T-cell (primary cell): ENCODE results near the gene CHTF18. TPM values are rescaled to one million over a fixed set of nuclear protein-coding genes. Genes with fewer than 3 reads are reported as not detected.

Experiments
- ATAC-seq, 4 experiments: fragments of 200-7000 bp in 3 of 4; fragments of 150-1000 bp in 1 of 4; cut with Tn5 transposase; replicated peaks in 1 of 4; 1 replicate in 3 of 4; 2 replicates in 1 of 4; pipeline ENCODE4 v1.10.0; 2021; ENCODE audit warnings: moderate library complexity in 3 of 4, mild to moderate bottlenecking in 2 of 4, moderate number of reproducible peaks in 1 of 4
- CTCF ChIA-PET, 2 donors: fragments of 300-600 bp; sonication (Branson Sonifier 250); formaldehyde crosslinking; loops; one replicate each; lab custom pipeline; 2022; ENCODE audit warnings: antibody characterized with exemption in 2 of 2; lab: Charles Lee
- POLR2A ChIA-PET, 2 donors: fragments of 300-600 bp; sonication (Branson Sonifier 250); formaldehyde crosslinking; loops; one replicate each; lab custom pipeline; 2022; ENCODE audit warnings: antibody characterized with exemption in 2 of 2; lab: Charles Lee
- DNase-seq, 35 experiments: peaks; one replicate each; pipeline versions ENCODE4 v3.0.0 to v3.0.0-alpha.2; 2013 to 2023
- H3K27ac ChIP-seq: one replicate; pipeline ENCODE4 v1.5.1; 2013; ENCODE audit warnings: low read length
- H3K27me3 ChIP-seq, 2 experiments: replicated peaks in 1 of 2; 1 replicate in 1 of 2; 2 replicates in 1 of 2; pipeline versions ENCODE4 v1.6.1 to v1.7.0; 2013; ENCODE audit warnings: low read length in 1 of 2, mixed read lengths in 1 of 2; ENCODE audit not compliant: control insufficient read depth in 2 of 2, insufficient read depth in 2 of 2; ENCODE audit errors: extremely low read depth in 1 of 2
- H3K36me3 ChIP-seq, 2 donors: 1 replicate in 1 of 2; 2 replicates in 1 of 2; pipeline versions ENCODE4 v1.6.1 to v1.7.0; 2013; ENCODE audit warnings: low read length in 1 of 2; ENCODE audit not compliant: control insufficient read depth in 2 of 2, insufficient read depth in 1 of 2; ENCODE audit errors: extremely low read depth in 1 of 2
- H3K4me1 ChIP-seq, 2 experiments: 1 replicate in 1 of 2; 2 replicates in 1 of 2; pipeline versions ENCODE4 v1.6.1 to v1.7.0; 2013; ENCODE audit warnings: low read length in 2 of 2, mixed read lengths in 1 of 2; ENCODE audit not compliant: insufficient read depth in 2 of 2, control insufficient read depth in 1 of 2; ENCODE audit errors: extremely low read depth in 1 of 2
- H3K4me3 ChIP-seq, 2 donors: 1 replicate in 1 of 2; 2 replicates in 1 of 2; pipeline versions ENCODE4 v1.5.1 to v1.7.0; 2013; ENCODE audit warnings: mild to moderate bottlenecking in 2 of 2, low read length in 1 of 2, moderate library complexity in 1 of 2; ENCODE audit not compliant: control insufficient read depth in 1 of 2; ENCODE audit errors: extremely low read depth in 1 of 2
- H3K9me3 ChIP-seq: 2 replicates; pipeline ENCODE4 v1.7.0; 2013
- H3K27ac Mint-ChIP-seq, 2 donors: one replicate each; pipeline ENCODE4 v1.8.0; 2020 to 2021; ENCODE audit warnings: mild to moderate bottlenecking in 2 of 2, mixed read lengths in 2 of 2
- H3K27me3 Mint-ChIP-seq, 2 donors: one replicate each; pipeline ENCODE4 v1.8.0; 2021 to 2022; ENCODE audit warnings: mixed read lengths in 2 of 2
- H3K36me3 Mint-ChIP-seq: one replicate; pipeline ENCODE4 v1.8.0; 2021; ENCODE audit warnings: mixed read lengths
- H3K4me1 Mint-ChIP-seq, 3 donors: one replicate each; pipeline ENCODE4 v1.8.0; 2020 to 2022; ENCODE audit warnings: mixed read lengths in 3 of 3, mild to moderate bottlenecking in 1 of 3
- H3K4me3 Mint-ChIP-seq, 3 donors: one replicate each; pipeline ENCODE4 v1.8.0; 2020 to 2022; ENCODE audit warnings: mild to moderate bottlenecking in 3 of 3, mixed read lengths in 3 of 3, moderate library complexity in 3 of 3
- H3K9me3 Mint-ChIP-seq, 3 donors: one replicate each; pipeline ENCODE4 v1.8.0; 2020 to 2022; ENCODE audit warnings: mixed read lengths in 3 of 3
- WGBS: methylation state at CpG from one replicate; pipeline ENCODE4 v1.1.5; 2013; ENCODE audit warnings: missing lambda C conversion rate; ENCODE audit not compliant: insufficient coverage; 5-methylcytosine and 5-hydroxymethylcytosine counted together
- total RNA-seq, 35 experiments: library from RNA in 6 of 35; stranded (reverse) in 6 of 35; fragments of 120-200 nt in 1 of 35; gene quantifications; one replicate each; pipeline versions ENCODE4 v1.2.1 to v1.2.4 and lab custom pipeline; 2013 to 2026

CHTF18 gene
- total RNA-seq, 5 donors from 2014 or later (not counting 1 experiment from before 2014, with no cell fraction given) = 29.6 to 73.2 (median 49.5) TPM

DNA sequence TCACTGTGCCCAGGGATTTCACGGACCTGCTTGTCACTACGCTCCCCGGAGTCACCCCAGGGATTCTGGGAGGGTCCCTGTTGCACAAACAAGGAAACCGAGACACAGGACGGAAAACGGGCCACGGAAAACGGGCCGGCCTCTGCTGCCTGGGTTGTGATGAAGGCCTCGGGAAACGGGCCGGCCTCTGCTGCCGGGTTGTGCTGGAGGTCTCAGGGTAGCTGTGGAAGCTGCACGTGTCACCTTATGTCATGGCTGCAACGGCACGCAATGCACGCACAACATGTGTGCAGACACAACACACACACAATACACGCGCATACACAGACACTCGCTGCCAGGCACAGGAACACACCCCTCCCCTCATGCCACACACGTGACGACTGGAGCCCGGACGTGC lies 39.1 kb downstream of the CHTF18 start:
- no peaks in the 10 kb centered on the region for H3K9me3 ChIP-seq
- Mint-ChIP-seq H3K36me3 (no peaks in the 10 kb centered on the region), H3K27me3 (peaks cover 0 to 31% of the 10 kb centered on the region in 2 donors), H3K27ac (no peak overlapping the region), H3K4me3 (no peak overlapping the region), H3K9me3 (no peaks in the 10 kb centered on the region), H3K4me1 (no peaks in the 10 kb centered on the region)
- H3K27ac ChIP-seq = no peak overlapping the region
- POLR2A ChIA-PET = no interaction called here
- peaks cover 0 to 73% of the 10 kb centered on the region in 2 experiments for H3K27me3 ChIP-seq
- no peaks in the 10 kb centered on the region for H3K36me3 ChIP-seq
- H3K4me1 ChIP-seq = no peaks in the 10 kb centered on the region
- H3K4me3 ChIP-seq = no peak overlapping the region
- WGBS = 92% methylated on average over 23 of the region's 24 CpGs
- ATAC-seq (no peak), DNase-seq (no peak)
- CTCF ChIA-PET = no interaction called here

DNA sequence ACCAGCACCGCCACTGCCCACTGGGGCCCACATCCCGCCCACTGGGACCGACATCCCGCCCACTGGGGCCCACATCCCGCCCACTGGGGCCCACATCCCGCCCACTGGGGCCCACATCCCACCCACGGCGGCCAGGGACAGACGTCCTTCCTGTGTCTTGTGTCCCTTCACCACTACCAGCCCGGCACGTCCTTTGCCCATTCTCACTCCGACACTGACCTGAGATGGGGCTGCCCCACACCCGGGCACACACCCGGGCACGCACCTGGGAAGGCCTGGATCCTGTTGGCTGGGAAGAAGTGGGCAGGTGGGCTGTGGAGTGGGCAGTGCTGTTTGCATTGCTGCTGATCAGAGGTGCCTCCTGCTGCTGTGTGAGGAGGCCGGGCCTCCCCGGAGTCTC lies 40.5 kb downstream of the CHTF18 start:
- Mint-ChIP-seq H3K36me3 (no peaks in the 10 kb centered on the region), H3K4me3 (no peak overlapping the region), H3K27ac (no peak overlapping the region), H3K9me3 (no peaks in the 10 kb centered on the region), H3K4me1 (no peaks in the 10 kb centered on the region), H3K27me3 (peaks cover 0 to 27% of the 10 kb centered on the region in 2 donors)
- H3K9me3 ChIP-seq = no peaks in the 10 kb centered on the region
- DNase-seq = no peak
- ChIA-PET POLR2A (no interaction called here), CTCF (no interaction called here)
- H3K27ac ChIP-seq = no peak overlapping the region
- H3K4me3 ChIP-seq = no peak overlapping the region
- WGBS = 82% methylated on average over 9 of the region's 17 CpGs
- no peaks in the 10 kb centered on the region for H3K4me1 ChIP-seq
- H3K36me3 ChIP-seq = no peaks in the 10 kb centered on the region
- H3K27me3 ChIP-seq = peaks cover 0 to 61% of the 10 kb centered on the region in 2 experiments
- ATAC-seq = no peak

- no peak overlapping the region for H3K27ac Mint-ChIP-seq
- H3K4me1 Mint-ChIP-seq = no peaks in the 10 kb centered on the region
- Histone ChIP-seq H3K36me3 (no peaks in the 10 kb centered on the region), H3K27ac (no peak overlapping the region), H3K4me1 (no peaks in the 10 kb centered on the region), H3K9me3 (no peaks in the 10 kb centered on the region), H3K27me3 (peaks cover 0 to 47% of the 10 kb centered on the region in 2 experiments), H3K4me3 (no peak overlapping the region)
- no peak for ATAC-seq
- H3K9me3 Mint-ChIP-seq = no peaks in the 10 kb centered on the region
- no peak for DNase-seq
- H3K4me3 Mint-ChIP-seq = no peak overlapping the region
- no peaks in the 10 kb centered on the region for H3K36me3 Mint-ChIP-seq
- peaks cover 0 to 27% of the 10 kb centered on the region in 2 donors for H3K27me3 Mint-ChIP-seq
- ChIA-PET CTCF (no interaction called here), POLR2A (no interaction called here)
- WGBS = 82% methylated on average over 42 of the region's 43 CpGs
Observed at GRCh38 chr16:830107-830870, 41.9 kb downstream of the CHTF18 start.

DNA sequence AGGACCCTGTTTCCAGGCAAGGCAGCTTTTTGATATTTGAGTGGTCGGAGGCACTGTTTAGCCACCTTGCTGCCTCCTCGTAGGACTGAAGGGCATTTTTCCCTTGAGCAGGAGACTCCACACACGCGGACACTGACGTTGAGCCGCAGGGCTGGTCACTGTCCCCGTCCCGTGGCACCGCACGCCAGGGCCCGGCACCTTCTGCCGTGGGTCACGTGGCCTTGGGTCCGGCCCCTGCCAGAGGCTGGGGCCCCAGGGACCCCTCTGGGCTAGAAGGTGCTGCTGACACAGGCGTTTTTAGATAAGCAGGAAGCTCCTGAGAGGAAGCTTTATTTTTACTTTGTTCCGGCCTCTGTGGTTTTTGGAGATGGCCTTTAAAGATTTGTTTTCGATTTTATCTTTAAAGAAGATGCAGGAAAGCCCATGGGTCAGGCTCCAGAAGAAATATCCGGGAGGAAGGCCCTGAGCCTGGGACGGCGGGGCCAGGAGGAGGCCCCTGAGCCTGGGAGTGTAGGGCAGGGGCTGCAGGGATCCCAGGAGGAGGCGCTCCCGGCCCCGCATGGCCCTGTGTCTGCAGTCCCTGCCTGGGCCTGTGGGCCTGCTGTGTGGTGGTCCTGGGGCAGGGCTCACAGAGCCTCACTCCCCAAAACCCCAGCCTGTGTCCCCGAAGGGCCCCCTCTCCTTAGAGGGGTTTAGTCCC lies 42.6 kb downstream of the CHTF18 start:
- POLR2A ChIA-PET = no interaction called here
- Histone ChIP-seq H3K36me3 (no peaks in the 10 kb centered on the region), H3K27me3 (peaks cover 0 to 44% of the 10 kb centered on the region in 2 experiments), H3K9me3 (no peaks in the 10 kb centered on the region), H3K4me3 (no peak overlapping the region), H3K27ac (no peak overlapping the region), H3K4me1 (no peaks in the 10 kb centered on the region)
- Mint-ChIP-seq H3K27ac (no peak overlapping the region), H3K4me1 (no peaks in the 10 kb centered on the region), H3K4me3 (no peak overlapping the region), H3K9me3 (no peaks in the 10 kb centered on the region), H3K27me3 (peaks cover 0 to 21% of the 10 kb centered on the region in 2 donors), H3K36me3 (no peaks in the 10 kb centered on the region)
- CTCF ChIA-PET = no interaction called here
- DNase-seq (no peak), ATAC-seq (no peak)
- WGBS = 19% methylated on average over 18 of the region's 24 CpGs

GRCh38 chr16:831571-832413 lies 43.4 kb downstream of the CHTF18 start:
- no peak overlapping the region for H3K4me3 ChIP-seq
- H3K27ac ChIP-seq = no peak overlapping the region
- no peaks in the 10 kb centered on the region for H3K4me1 ChIP-seq
- Mint-ChIP-seq H3K4me1 (no peaks in the 10 kb centered on the region), H3K4me3 (no peak overlapping the region), H3K36me3 (no peaks in the 10 kb centered on the region), H3K27me3 (peaks cover 0 to 19% of the 10 kb centered on the region in 2 donors), H3K27ac (no peak overlapping the region), H3K9me3 (peaks cover 0 to 4% (median 0%) of the 10 kb centered on the region in 3 donors)
- no peaks in the 10 kb centered on the region for H3K9me3 ChIP-seq
- POLR2A ChIA-PET = no interaction called here
- DNase-seq = no peak
- whole genome bisulfite sequencing = 69% methylated on average over 13 of the region's 27 CpGs
- no peak for ATAC-seq
- peaks cover 0 to 44% of the 10 kb centered on the region in 2 experiments for H3K27me3 ChIP-seq
- CTCF ChIA-PET = no interaction called here
- H3K36me3 ChIP-seq = no peaks in the 10 kb centered on the region

- no peaks in the 10 kb centered on the region for H3K36me3 ChIP-seq
Observed at GRCh38 chr16:832652-833336, 44.4 kb downstream of the CHTF18 start.

More at GRCh38 chr16:832652-833336, 44.4 kb downstream of the CHTF18 start:
- ATAC-seq (no peak), DNase-seq (no peak)
- no peaks in the 10 kb centered on the region for H3K4me1 ChIP-seq
- Mint-ChIP-seq H3K27me3 (peaks cover 0 to 16% of the 10 kb centered on the region in 2 donors), H3K36me3 (no peaks in the 10 kb centered on the region), H3K4me1 (no peaks in the 10 kb centered on the region), H3K9me3 (peaks cover 0 to 4% (median 0%) of the 10 kb centered on the region in 3 donors), H3K4me3 (no peak overlapping the region), H3K27ac (no peak overlapping the region)
- WGBS = 88% methylated on average over 27 of the region's 35 CpGs
- peaks cover 0 to 37% of the 10 kb centered on the region in 2 experiments for H3K27me3 ChIP-seq
- H3K9me3 ChIP-seq = no peaks in the 10 kb centered on the region
- H3K27ac ChIP-seq = no peak overlapping the region
- no peak overlapping the region for H3K4me3 ChIP-seq
- ChIA-PET CTCF (no interaction called here), POLR2A (no interaction called here)
